Neutrophil (primary cell): ENCODE measurements around the gene GNG7.

ENCODE experiments used
- H3K27ac ChIP-seq: fragments of 200-600 bp; sonication (generic); 2 replicates; pipeline ENCODE4 v1.5.1; 2016; ENCODE audit warnings: mild to moderate bottlenecking, moderate library complexity
- H3K27me3 ChIP-seq: fragments of 200-600 bp; sonication (generic); 2 replicates; pipeline ENCODE4 v1.6.0; 2016; ENCODE audit warnings: mild to moderate bottlenecking
- H3K36me3 ChIP-seq: fragments of 200-600 bp; sonication (generic); 2 replicates; pipeline ENCODE4 v1.5.1; 2017
- H3K4me1 ChIP-seq, 2 experiments: fragments of 200-600 bp in 1 of 2; sonication (generic) in 1 of 2; 1 replicate in 1 of 2; 2 replicates in 1 of 2; pipeline versions ENCODE4 v1.5.1 to v1.6.1; 2013 to 2016; ENCODE audit warnings: low read depth in 1 of 2, low read length in 1 of 2, mild to moderate bottlenecking in 1 of 2, moderate library complexity in 1 of 2; ENCODE audit not compliant: control insufficient read depth in 1 of 2, insufficient read depth in 1 of 2
- H3K4me3 ChIP-seq, 2 experiments: fragments of 200-600 bp in 1 of 2; sonication (generic) in 1 of 2; 1 replicate in 1 of 2; 2 replicates in 1 of 2; pipeline ENCODE4 v1.5.1; 2013 to 2016; ENCODE audit warnings: low read depth in 1 of 2, low read length in 1 of 2, mild to moderate bottlenecking in 1 of 2, moderate library complexity in 1 of 2
- H3K9me3 ChIP-seq: fragments of 200-600 bp; sonication (generic); 2 replicates; pipeline ENCODE4 v1.5.1; 2016
- TF ChIP-seq, protein P1 (sequence below): fragments of 200-600 bp; sonication (generic); IDR thresholded peaks from 2 replicates; pipeline ENCODE4 v1.5.1; 2016; ENCODE audit warnings: antibody characterized with exemption

The GNG7 gene

DNA sequence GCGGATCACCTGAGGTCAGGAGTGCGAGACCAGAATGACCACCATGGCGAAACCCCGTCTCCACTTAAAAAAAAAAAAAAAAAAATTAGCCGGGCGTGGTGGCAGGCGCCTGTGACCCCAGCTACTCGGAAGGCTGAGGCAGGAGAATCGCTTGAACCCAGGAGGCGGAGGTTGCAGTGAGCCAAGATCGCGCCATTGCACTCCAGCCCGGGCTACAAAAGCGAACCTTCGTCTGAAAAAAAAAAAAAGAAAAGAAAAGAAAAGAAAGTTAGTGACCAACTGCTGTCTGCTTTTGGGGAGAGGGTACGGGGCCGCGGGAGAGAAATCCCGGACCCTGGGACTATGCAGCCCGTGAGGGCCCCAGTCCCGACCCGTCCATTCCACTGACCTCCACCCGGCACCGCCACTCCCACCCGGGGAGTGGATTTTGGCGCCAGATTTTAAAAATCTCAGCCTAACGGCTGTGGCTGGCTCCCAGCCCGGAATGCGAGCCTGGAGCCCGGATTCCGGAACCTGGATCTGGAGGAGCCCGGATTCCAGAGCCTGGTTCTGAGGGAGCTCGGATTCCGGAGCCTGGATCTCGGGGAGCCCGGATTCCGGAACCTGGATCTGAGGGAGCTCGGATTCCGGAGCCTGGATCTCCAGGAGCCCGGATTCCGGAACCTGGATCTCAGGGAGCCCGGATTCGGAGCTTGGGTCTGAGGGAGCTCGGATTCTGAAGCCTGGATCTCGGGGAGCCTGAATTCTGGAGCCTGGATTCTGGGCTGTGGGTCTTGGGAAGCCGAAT, 239.7 kb downstream of the GNG7 start:
- Histone ChIP-seq H3K9me3 (no peaks in the 10 kb centered on the region), H3K36me3 (no peaks in the 10 kb centered on the region), H3K27me3 (peaks cover 10% of the 10 kb centered on the region), H3K27ac (no peak overlapping the region), H3K4me1 (peaks cover 22 to 27% of the 10 kb centered on the region in 2 experiments), H3K4me3 (peak overlapping the region; percentile 60 to 72)
- TF ChIP-seq, protein P1, sequence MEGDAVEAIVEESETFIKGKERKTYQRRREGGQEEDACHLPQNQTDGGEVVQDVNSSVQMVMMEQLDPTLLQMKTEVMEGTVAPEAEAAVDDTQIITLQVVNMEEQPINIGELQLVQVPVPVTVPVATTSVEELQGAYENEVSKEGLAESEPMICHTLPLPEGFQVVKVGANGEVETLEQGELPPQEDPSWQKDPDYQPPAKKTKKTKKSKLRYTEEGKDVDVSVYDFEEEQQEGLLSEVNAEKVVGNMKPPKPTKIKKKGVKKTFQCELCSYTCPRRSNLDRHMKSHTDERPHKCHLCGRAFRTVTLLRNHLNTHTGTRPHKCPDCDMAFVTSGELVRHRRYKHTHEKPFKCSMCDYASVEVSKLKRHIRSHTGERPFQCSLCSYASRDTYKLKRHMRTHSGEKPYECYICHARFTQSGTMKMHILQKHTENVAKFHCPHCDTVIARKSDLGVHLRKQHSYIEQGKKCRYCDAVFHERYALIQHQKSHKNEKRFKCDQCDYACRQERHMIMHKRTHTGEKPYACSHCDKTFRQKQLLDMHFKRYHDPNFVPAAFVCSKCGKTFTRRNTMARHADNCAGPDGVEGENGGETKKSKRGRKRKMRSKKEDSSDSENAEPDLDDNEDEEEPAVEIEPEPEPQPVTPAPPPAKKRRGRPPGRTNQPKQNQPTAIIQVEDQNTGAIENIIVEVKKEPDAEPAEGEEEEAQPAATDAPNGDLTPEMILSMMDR, result no peak

DNA sequence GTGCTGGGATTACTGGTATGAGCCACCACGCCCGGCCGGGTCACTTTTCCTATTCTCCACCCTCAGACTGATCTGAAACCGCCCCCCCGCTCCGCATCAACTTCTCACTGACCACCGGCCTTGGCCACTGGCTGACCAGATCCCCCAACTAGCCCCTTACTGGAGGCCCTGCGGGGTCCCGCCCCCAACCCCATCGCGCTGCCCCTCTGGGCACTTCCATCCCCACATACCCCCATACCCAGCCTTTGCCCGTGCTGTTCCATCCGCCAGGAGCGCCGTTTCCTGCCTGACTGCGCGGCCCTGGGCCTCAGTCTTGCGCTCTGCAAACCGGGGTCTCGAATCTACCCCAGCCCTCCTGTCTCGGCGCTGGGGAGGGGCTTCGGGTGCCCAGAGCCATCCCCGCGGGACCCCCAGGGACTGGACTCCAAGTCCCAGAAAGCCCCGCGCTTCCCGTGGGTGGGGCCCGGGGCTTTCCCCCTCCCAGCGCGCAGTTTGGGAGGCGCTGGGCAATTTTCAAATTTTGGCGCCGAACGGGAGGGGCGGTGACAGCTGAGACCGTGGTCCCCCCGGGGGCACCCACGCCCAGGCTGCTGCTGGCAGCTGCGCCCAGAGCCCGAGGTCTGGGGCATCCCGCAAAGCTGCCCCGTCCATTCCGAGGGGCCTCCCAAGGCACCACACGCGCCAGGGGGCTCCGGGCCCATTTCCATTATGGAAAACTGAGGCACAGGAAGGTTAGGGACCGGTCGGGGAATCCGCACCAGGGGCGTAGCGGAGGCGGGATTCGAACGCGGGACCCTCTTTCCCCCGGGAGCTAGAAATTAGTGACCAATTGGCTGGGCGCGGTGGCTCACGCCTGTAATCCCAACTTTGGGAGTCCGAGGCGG, 240.5 kb downstream of the GNG7 start:
- H3K27ac ChIP-seq, result no peak overlapping the region
- peak overlapping the region; percentile 60 to 72 for H3K4me3 ChIP-seq
- H3K9me3 ChIP-seq, result no peaks in the 10 kb centered on the region

More for the DNA sequence above, 240.5 kb downstream of the GNG7 start:
- H3K4me1 ChIP-seq, result peaks cover 24 to 31% of the 10 kb centered on the region in 2 experiments
- no peaks in the 10 kb centered on the region for H3K36me3 ChIP-seq
- TF ChIP-seq, protein P1, result no peak
- peaks cover 10% of the 10 kb centered on the region for H3K27me3 ChIP-seq
